PFSK-1 (cell line): ENCODE measurements around the gene SLC25A20.

Experiments
- FOXP2 ChIP-seq: optimal IDR thresholded peaks from 2 replicates; pipeline ENCODE3; 2011; ENCODE audit warnings: borderline replicate concordance, control low read depth, inconsistent platforms; ENCODE audit not compliant: insufficient read depth; ENCODE audit errors: extremely low read length, extremely low read depth
- POLR2AphosphoS5 ChIP-seq: IDR thresholded peaks from 2 replicates; pipeline ENCODE4 v1.6.1; 2012; ENCODE audit warnings: low read depth, mild to moderate bottlenecking, control low read depth, low read length, moderate library complexity
- REST ChIP-seq, 2 experiments: IDR thresholded peaks; 2 replicates each; pipeline versions ENCODE4 v1.6.1 to v1.8.0; 2011 to 2012; ENCODE audit warnings: low read depth in 2 of 2, low read length in 2 of 2, control low read depth in 1 of 2, inconsistent platforms in 1 of 2, mild to moderate bottlenecking in 1 of 2, moderate library complexity in 1 of 2; ENCODE audit not compliant: insufficient read depth in 1 of 2
- SIN3A ChIP-seq: IDR thresholded peaks from 2 replicates; pipeline ENCODE4 v1.6.1; 2012; ENCODE audit warnings: mild to moderate bottlenecking, low read length, moderate library complexity, borderline replicate concordance; ENCODE audit not compliant: insufficient read depth
- TAF1 ChIP-seq: IDR thresholded peaks from 2 replicates; pipeline ENCODE4 v1.6.1; 2012; ENCODE audit warnings: low read length, control low read depth, borderline replicate concordance; ENCODE audit not compliant: insufficient read depth

GRCh38 chr3:48847053-48847503, 51.6 kb downstream of the SLC25A20 start:
- TF ChIP-seq POLR2AphosphoS5, result no peak
- no peak for TF ChIP-seq SIN3A
- TF ChIP-seq TAF1, result no peak
- TF ChIP-seq REST (IDR thresholded peaks at IDR 0.05; ENCODE audit: insufficient read depth in 1 of 2, low read depth in 2 of 2, low read length in 2 of 2), result no peak
- TF ChIP-seq FOXP2, result no peak
